ENCODE measurements around the gene ZC3H7A. TPM values are rescaled to one million over a fixed set of nuclear protein-coding genes. Genes with fewer than 3 reads are reported as not detected.

ZC3H7A gene
- total and polyA plus RNA-seq, 10 of the 15 experiments (the other 5 are each of a cell fraction or from before 2014, with no cell fraction given), result 46.3 to 188 (median 68.6) TPM

GRCh38 chr16:11796227-11797165, 562 bp downstream of the ZC3H7A start (continued):
- TF ChIP-seq PKNOX1 (IDR thresholded peaks at IDR 0.05) (peak; percentile 45; the same call in 1 of the 2 replicates), MXI1 (IDR thresholded peaks at IDR 0.05; ENCODE audit: low read depth, low read length) (peak; percentile 23; the same call in 1 of the 2 replicates), ESRRA (IDR thresholded peaks at IDR 0.05; ENCODE audit: low read length) (no peak), STAT3 (IDR thresholded peaks at IDR 0.05; ENCODE audit: low read depth, low read length) (no peak), ZNF207 (IDR thresholded peaks at IDR 0.05; ENCODE audit: borderline replicate concordance) (0 out of 2 replicates have a peak, but pooled peaks have one; percentile 44), CBX5 (IDR thresholded peaks at IDR 0.05; ENCODE audit: low read depth) (0 out of 2 replicates have a peak, but pooled peaks have one; percentile 61)

- no peak overlapping the region for H2AFZ ChIP-seq (ENCODE audit: control insufficient read depth, low read depth, low read length)
- 27% methylated on average over 8 of the region's 8 CpGs for WGBS (ENCODE audit: insufficient coverage, insufficient replicate concordance, low lambda C conversion rate, missing lambda C conversion rate)
- in situ Hi-C loops (cut with MboI), result no loop called here
- ChIA-PET RAD21 (ENCODE audit: unreplicated experiment) (interaction anchor here (0.9 to 10.7 kb wide), 2 partner anchors 12 to 52 kb away, joined by 3 to 174 read pairs; no protein-coding TSS in a partner anchor), POLR2A (interaction anchor here (0.6 to 12.7 kb wide), 3 partner anchors 18 to 167 kb away, joined by 4 to 410 read pairs (median 164); partner anchors contain the start of gene TXNDC11), CTCF (interaction anchor here (0.9 to 7.9 kb wide), 6 partner anchors 10 to 53 kb away, joined by 3 to 62 read pairs (median 26); no protein-coding TSS in a partner anchor), SMC1A (ENCODE audit: uncharacterized antibody, unreplicated experiment) (interaction anchor here (0.7 to 11.9 kb wide), 10 partner anchors 9 to 114 kb away, joined by 3 to 184 read pairs (median 4); partner anchors contain the start of gene TXNDC11)
- no peak for ATAC-seq
- TF ChIP-seq FOXK2 (IDR thresholded peaks at IDR 0.05), result no peak
- 0 out of 2 replicates have a peak, but pooled peaks have one; percentile 64 for TF ChIP-seq WRNIP1 (IDR thresholded peaks at IDR 0.05; ENCODE audit: borderline replicate concordance, low read depth, low read length)
- H3K27me3 ChIP-seq (replicated peaks in 1 of 2; ENCODE audit: control insufficient read depth in 2 of 2, insufficient read depth in 2 of 2, low read length in 1 of 2), result no peaks in the 10 kb centered on the region
- H3K79me2 ChIP-seq (ENCODE audit: control insufficient read depth, insufficient read depth, low read length), result peaks cover 92% of the 10 kb centered on the region
- H3K27ac ChIP-seq (ENCODE audit: control insufficient read depth, insufficient read depth), result peak overlapping the region; percentile 84
- H3K4me3 ChIP-seq, result peak overlapping the region; percentile 97
- H3K4me2 ChIP-seq (ENCODE audit: control insufficient read depth, insufficient read depth), result peak overlapping the region; percentile 24
- FAIRE-seq, result no peak
- peaks cover 0 to 2% of the 10 kb centered on the region in 2 experiments; a peak in 3 of 4 replicates for H3K36me3 ChIP-seq (ENCODE audit: control insufficient read depth in 2 of 2, insufficient read depth in 2 of 2, low read length in 1 of 2)
- BruUV-seq (replicated peaks), result no TSS peak
- no peaks in the 10 kb centered on the region for H3K9me3 ChIP-seq (replicated peaks; ENCODE audit: control insufficient read depth, insufficient read depth, low read length)
- H3K9ac ChIP-seq (ENCODE audit: control insufficient read depth, insufficient read depth, low read length), result peak overlapping the region; percentile 81
- intact Hi-C loops (cut with micrococcal nuclease; ENCODE audit: unreplicated experiment), result loop anchor here (2.0 kb wide), 2 partner anchors 13 to 53 kb away; partner anchors contain the start of gene TXNDC11
- H4K20me1 ChIP-seq (ENCODE audit: control insufficient read depth, insufficient read depth), result peaks cover 4% of the 10 kb centered on the region; the same call in 1 of the 2 replicates
- no peak for DNase-seq (ENCODE audit: low read depth, low spot score)
- H3K4me1 ChIP-seq (ENCODE audit: control insufficient read depth, insufficient read depth, low read length), result peaks cover 25% of the 10 kb centered on the region
Measured at GRCh38 chr16:11795887-11796226, 1.2 kb downstream of the ZC3H7A start.
